ENCODE data around the gene LRRC46. TPM values are rescaled to one million over a fixed set of nuclear protein-coding genes. Genes with fewer than 3 reads are reported as not detected.

Gene LRRC46
- total RNA-seq, 1 experiment from 2014 or later: 0.31 TPM

DNA sequence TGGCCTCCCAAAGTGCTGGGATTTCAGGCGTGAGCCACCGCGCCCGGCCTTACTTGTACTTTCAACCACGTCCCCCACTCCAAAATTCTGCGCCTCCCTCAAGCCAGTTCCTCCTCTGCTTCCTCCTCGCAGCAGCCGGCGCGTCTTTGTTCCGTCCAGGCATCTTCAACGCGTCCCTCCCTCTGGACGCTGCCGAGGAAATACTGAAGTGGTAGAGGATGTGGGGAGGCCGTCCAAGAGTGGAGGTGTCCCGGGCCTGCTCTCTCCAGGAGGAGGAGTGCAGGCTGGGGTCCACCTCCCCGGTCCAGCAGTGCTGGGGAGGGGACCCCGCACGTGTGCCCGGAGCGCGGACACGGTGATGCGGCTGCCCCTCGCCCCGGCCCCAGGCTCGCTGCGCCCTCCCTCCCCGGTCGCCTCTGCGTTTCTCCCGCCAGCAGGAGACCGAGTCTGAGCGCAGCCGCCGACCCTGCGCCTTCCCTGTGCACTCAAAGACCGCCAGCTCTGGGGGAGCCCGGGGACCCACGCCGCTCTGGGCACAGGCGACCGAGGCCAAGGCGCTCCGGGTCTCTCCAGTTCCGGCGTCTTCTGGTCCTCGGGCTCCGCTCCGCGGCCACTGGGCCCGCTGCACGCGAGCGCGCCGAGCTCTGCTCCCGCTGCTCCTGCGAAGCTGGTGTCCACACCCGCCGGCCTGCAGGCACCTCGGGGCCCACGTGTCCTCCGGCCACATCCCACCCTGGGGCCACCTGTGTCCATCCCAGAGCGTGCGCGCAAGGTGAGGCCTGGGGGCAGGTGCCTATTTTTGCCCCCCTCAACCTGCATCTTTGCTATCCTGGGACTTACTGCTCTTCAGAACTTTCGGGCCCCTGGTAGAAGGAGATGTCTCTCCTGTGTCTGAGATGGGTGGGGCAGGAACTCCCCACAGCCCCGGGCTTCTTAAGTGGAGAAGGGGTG lies 41.6 kb upstream of the LRRC46 start:
- no peak overlapping the region for H3K56ac ChIP-seq (ENCODE audit: insufficient read length, low read depth, low read length)
- no peak overlapping the region for H2AFZ ChIP-seq (ENCODE audit: low read length)
- peak overlapping the region; percentile 48 for H3K4me2 ChIP-seq (ENCODE audit: insufficient read depth, insufficient read length, low read length)
- H3K23ac ChIP-seq (ENCODE audit: insufficient read length, low read depth, low read length): no peak overlapping the region
- Mint-ChIP-seq H3K27me3 (ENCODE audit: low read depth) (peaks cover 87% of the 10 kb centered on the region), H3K9me3 (no peaks in the 10 kb centered on the region), H3K27ac (no peak overlapping the region), H3K4me1 (peaks cover 2 to 9% of the 10 kb centered on the region in 2 experiments; a peak in 2 of 4 replicates), H3K4me3 (peak overlapping the region; percentile 68 to 89), H3K36me3 (ENCODE audit: insufficient read depth in 1 of 3, low read depth in 3 of 3) (no peaks in the 10 kb centered on the region)
- H3K4ac ChIP-seq (ENCODE audit: low read depth, low read length): no peak overlapping the region
- H3K18ac ChIP-seq (ENCODE audit: insufficient read length, low read depth, low read length): peak overlapping the region; percentile 28
- no peak overlapping the region for H4K5ac ChIP-seq (ENCODE audit: insufficient read length, low read depth, low read length)
- H2AK5ac ChIP-seq (ENCODE audit: insufficient read length, low read length): no peak overlapping the region
- no peaks in the 10 kb centered on the region for H3K79me1 ChIP-seq (ENCODE audit: insufficient read depth, low read depth, low read length, poor library complexity, severe bottlenecking)
- H2BK5ac ChIP-seq (ENCODE audit: insufficient read length, low read length): no peak overlapping the region
- no peak overlapping the region for H3K27ac ChIP-seq (ENCODE audit: insufficient read length, low read depth, low read length)
- no peaks in the 10 kb centered on the region for H3K79me2 ChIP-seq (ENCODE audit: insufficient read depth, low read length)
- no peak overlapping the region for H2BK12ac ChIP-seq (ENCODE audit: insufficient read length, low read depth, low read length)
- peaks cover 8% of the 10 kb centered on the region for H3K23me2 ChIP-seq (ENCODE audit: insufficient read length, low read depth, low read length, poor library complexity, severe bottlenecking)
- no peak overlapping the region for H2BK15ac ChIP-seq (ENCODE audit: low read depth, low read length)
- no peak overlapping the region for H3T11ph ChIP-seq (ENCODE audit: low read length)
- DNase-seq: peak; percentile 84
- no peaks in the 10 kb centered on the region for H3K4me1 ChIP-seq (ENCODE audit: insufficient read depth, low read length)
- no peak overlapping the region for H4K8ac ChIP-seq (replicated peaks; ENCODE audit: insufficient read length, low read depth, low read length)
- peaks cover 5% of the 10 kb centered on the region; the same call in 1 of the 2 replicates for H3K27me3 ChIP-seq (ENCODE audit: insufficient read depth, low read length)
- no peaks in the 10 kb centered on the region for H4K20me1 ChIP-seq (ENCODE audit: control insufficient read depth, insufficient read depth, insufficient read length)
- H4K91ac ChIP-seq (ENCODE audit: insufficient read length, low read depth, low read length): no peak overlapping the region
- H2BK120ac ChIP-seq (ENCODE audit: low read depth, low read length, poor library complexity, severe bottlenecking): no peak overlapping the region
- peak overlapping the region; percentile 4 for H3K9ac ChIP-seq (ENCODE audit: extremely low read depth, insufficient read length, low read length)
- TF ChIP-seq CTCF (conservative IDR thresholded peaks at IDR 0.05): peak; percentile 58
- peak overlapping the region; percentile 44; the same call in 1 of the 2 replicates for H3K14ac ChIP-seq (ENCODE audit: insufficient read depth, low read length)
- H3K9me3 ChIP-seq (ENCODE audit: control insufficient read depth, low read depth, low read length): no peaks in the 10 kb centered on the region
- no peak overlapping the region for H2BK20ac ChIP-seq (ENCODE audit: low read depth, low read length, poor library complexity, severe bottlenecking)
- WGBS (ENCODE audit: extremely low coverage, insufficient read length, low lambda C conversion rate): no CpG with 5 or more reads among the region's 70 CpGs

Measured in H9 (cell line).